HepG2 (cell line): ENCODE data around the gene PHKB. TPM values are rescaled to one million over a fixed set of nuclear protein-coding genes. Genes with fewer than 3 reads are reported as not detected.

Source experiments
- ETV5 ChIP-seq: IDR thresholded peaks from 2 replicates; pipeline ENCODE4 v1.6.1; 2018; ENCODE audit warnings: missing biosample characterization, missing genetic modification reagents, inconsistent platforms, borderline replicate concordance
- KLF13 ChIP-seq: sonication (generic); formaldehyde crosslinking; IDR thresholded peaks from 2 replicates; pipeline ENCODE4 v1.4.0; 2020; ENCODE audit warnings: mild to moderate bottlenecking, missing genetic modification reagents
- PHF21A ChIP-seq: sonication (generic); formaldehyde crosslinking; IDR thresholded peaks from 2 replicates; pipeline ENCODE4 v1.5.0; 2020; ENCODE audit warnings: mild to moderate bottlenecking, missing genetic modification reagents
- RBM39 ChIP-seq: fragments of 200-400 bp; formaldehyde crosslinking; IDR thresholded peaks from one replicate; pipeline ENCODE4 v1.6.1; 2018; ENCODE audit warnings: antibody characterized with exemption, mild to moderate bottlenecking, low read depth, low read length; ENCODE audit not compliant: poor library complexity, severe bottlenecking
- SALL2 ChIP-seq: sonication (generic); formaldehyde crosslinking; IDR thresholded peaks from 2 replicates; pipeline ENCODE4 v1.8.1; 2023; ENCODE audit warnings: mild to moderate bottlenecking, missing genetic modification reagents, inconsistent platforms
- SP2 ChIP-seq: sonication (generic); formaldehyde crosslinking; IDR thresholded peaks from 2 replicates; pipeline ENCODE4 v1.5.1; 2020; ENCODE audit warnings: mild to moderate bottlenecking, missing genetic modification reagents
- TMF1 ChIP-seq: sonication (generic); formaldehyde crosslinking; IDR thresholded peaks from 2 replicates; pipeline ENCODE4 v1.8.1; 2022; ENCODE audit warnings: low read depth, missing genetic modification reagents
- WIZ ChIP-seq: sonication (generic); formaldehyde crosslinking; IDR thresholded peaks from 2 replicates; pipeline ENCODE4 v1.5.1; 2020; ENCODE audit warnings: mild to moderate bottlenecking, missing genetic modification reagents
- YEATS2 ChIP-seq: sonication (generic); formaldehyde crosslinking; IDR thresholded peaks from 2 replicates; pipeline ENCODE4 v1.4.0; 2020; ENCODE audit warnings: missing genetic modification reagents, borderline replicate concordance
- ZNF562 ChIP-seq: sonication (generic); formaldehyde crosslinking; IDR thresholded peaks from 2 replicates; pipeline ENCODE4 v1.8.0; 2022; ENCODE audit warnings: missing genetic modification reagents, borderline replicate concordance
- ZNF639 ChIP-seq: conservative IDR thresholded peaks from 2 replicates; pipeline ENCODE4 v1.6.1; 2018; ENCODE audit warnings: missing genetic modification reagents
- ZNF775 ChIP-seq: sonication (generic); formaldehyde crosslinking; IDR thresholded peaks from 2 replicates; pipeline ENCODE4 v1.4.0; 2020; ENCODE audit warnings: missing genetic modification reagents, mild to moderate bottlenecking, moderate library complexity, borderline replicate concordance
- ZNF878 ChIP-seq: sonication (generic); formaldehyde crosslinking; IDR thresholded peaks from 2 replicates; pipeline ENCODE4 v1.8.1; 2023; ENCODE audit warnings: mild to moderate bottlenecking, missing genetic modification reagents, moderate library complexity
- polyA plus RNA-seq, 8 experiments: library from polyadenylated mRNA; depleted of rRNA in 3 of 8; stranded (reverse) in 7 of 8; unstranded in 1 of 8; fragments of >200 nt; fragmentation: Illumina TruSeq in 4 of 8; extraction: Trizol in 4 of 8; gene quantifications; 2 replicates each; pipeline versions ENCODE4 v1.2.1 to v1.2.3, GENCODE V29; 2011 to 2016; ENCODE audit warnings: low read depth in 4 of 8, missing spikeins in 1 of 8, mixed read lengths in 1 of 8; ENCODE audit not compliant: insufficient read depth in 1 of 8
- total RNA-seq, 5 experiments: library from RNA; depleted of rRNA; stranded (reverse); fragments of >200 nt; fragmentation: Illumina TruSeq; extraction: Trizol; gene quantifications; 2 replicates each; pipeline ENCODE4 v1.2.3, GENCODE V29; 2016; ENCODE audit warnings: low read depth in 1 of 5
- TF ChIP-seq, protein P1 (sequence below): sonication (generic); formaldehyde crosslinking; IDR thresholded peaks from 2 replicates; pipeline ENCODE4 v1.5.1; 2020; ENCODE audit warnings: missing genetic modification reagents, mild to moderate bottlenecking, borderline replicate concordance
- TF ChIP-seq, protein P2 (sequence below): sonication (generic); formaldehyde crosslinking; IDR thresholded peaks from 2 replicates; pipeline ENCODE4 v1.8.0; 2022; ENCODE audit warnings: mild to moderate bottlenecking, missing genetic modification reagents, moderate library complexity
- TF ChIP-seq, protein P3 (sequence below): sonication (generic); formaldehyde crosslinking; IDR thresholded peaks from 2 replicates; pipeline ENCODE4 v1.9.0; 2022; ENCODE audit warnings: low read depth, missing genetic modification reagents

The PHKB gene
- total and polyA plus RNA-seq, 2 of the 13 experiments (the other 11 are each of a cell fraction or from before 2014, with no cell fraction given) = 66.0 to 80.8 TPM

DNA sequence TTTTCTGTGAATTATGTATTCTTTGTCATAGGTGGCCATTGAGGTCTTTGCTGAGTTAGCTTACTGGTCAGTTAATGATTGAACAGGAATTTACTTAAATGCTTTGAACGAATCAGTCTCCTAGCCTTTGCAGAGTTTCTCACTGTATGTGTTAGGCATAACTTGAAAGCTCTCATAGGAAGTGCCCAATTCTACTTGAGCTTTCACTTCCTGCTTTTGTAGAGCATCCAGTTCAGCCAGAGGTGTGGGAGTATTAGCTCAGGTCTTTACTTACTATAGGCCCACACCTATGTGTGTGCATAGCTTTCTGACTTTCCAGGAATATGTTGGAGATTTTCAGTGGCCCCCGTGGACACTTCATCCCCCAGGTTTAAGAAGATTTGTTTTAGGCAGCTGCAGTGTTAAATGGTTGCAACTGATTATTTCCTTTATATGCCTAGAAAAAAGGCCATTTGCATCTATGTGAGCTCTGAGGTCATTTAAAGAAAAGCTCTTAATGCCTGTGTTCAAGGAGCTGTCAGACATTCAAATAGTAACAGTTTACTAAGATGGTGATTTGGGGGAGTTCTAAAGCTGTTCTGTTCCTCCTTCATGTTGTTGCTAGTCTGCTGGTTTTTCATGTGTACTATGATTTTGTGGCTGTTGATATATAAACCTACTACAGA is 62.3 kb downstream of the PHKB start (continued):
- no peak for TF ChIP-seq RBM39
- no peak for TF ChIP-seq TMF1 (CRISPR knock-in tag)
- 0 out of 2 replicates have a peak, but pooled peaks have one; percentile 22 for TF ChIP-seq WIZ (CRISPR knock-in tag)
- TF ChIP-seq, protein P1, sequence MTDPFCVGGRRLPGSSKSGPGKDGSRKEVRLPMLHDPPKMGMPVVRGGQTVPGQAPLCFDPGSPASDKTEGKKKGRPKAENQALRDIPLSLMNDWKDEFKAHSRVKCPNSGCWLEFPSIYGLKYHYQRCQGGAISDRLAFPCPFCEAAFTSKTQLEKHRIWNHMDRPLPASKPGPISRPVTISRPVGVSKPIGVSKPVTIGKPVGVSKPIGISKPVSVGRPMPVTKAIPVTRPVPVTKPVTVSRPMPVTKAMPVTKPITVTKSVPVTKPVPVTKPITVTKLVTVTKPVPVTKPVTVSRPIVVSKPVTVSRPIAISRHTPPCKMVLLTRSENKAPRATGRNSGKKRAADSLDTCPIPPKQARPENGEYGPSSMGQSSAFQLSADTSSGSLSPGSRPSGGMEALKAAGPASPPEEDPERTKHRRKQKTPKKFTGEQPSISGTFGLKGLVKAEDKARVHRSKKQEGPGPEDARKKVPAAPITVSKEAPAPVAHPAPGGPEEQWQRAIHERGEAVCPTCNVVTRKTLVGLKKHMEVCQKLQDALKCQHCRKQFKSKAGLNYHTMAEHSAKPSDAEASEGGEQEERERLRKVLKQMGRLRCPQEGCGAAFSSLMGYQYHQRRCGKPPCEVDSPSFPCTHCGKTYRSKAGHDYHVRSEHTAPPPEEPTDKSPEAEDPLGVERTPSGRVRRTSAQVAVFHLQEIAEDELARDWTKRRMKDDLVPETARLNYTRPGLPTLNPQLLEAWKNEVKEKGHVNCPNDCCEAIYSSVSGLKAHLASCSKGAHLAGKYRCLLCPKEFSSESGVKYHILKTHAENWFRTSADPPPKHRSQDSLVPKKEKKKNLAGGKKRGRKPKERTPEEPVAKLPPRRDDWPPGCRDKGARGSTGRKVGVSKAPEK (CRISPR knock-in tag) = no peak
- no peak for TF ChIP-seq KLF13 (CRISPR knock-in tag)
- TF ChIP-seq YEATS2 = peak; percentile 48; the same call in 1 of the 2 replicates
- TF ChIP-seq PHF21A (CRISPR knock-in tag) = peak; percentile 29; the same call in 1 of the 2 replicates
- TF ChIP-seq ETV5 (CRISPR knock-in tag) = peak; percentile 84; the same call in 1 of the 2 replicates
- TF ChIP-seq SALL2 (CRISPR knock-in tag) = no peak
- no peak for TF ChIP-seq ZNF639 (CRISPR knock-in tag)
- TF ChIP-seq ZNF562 (CRISPR knock-in tag) = no peak
- TF ChIP-seq ZNF775 (CRISPR knock-in tag) = no peak
- TF ChIP-seq SP2 (CRISPR knock-in tag) = no peak
- TF ChIP-seq, protein P2, sequence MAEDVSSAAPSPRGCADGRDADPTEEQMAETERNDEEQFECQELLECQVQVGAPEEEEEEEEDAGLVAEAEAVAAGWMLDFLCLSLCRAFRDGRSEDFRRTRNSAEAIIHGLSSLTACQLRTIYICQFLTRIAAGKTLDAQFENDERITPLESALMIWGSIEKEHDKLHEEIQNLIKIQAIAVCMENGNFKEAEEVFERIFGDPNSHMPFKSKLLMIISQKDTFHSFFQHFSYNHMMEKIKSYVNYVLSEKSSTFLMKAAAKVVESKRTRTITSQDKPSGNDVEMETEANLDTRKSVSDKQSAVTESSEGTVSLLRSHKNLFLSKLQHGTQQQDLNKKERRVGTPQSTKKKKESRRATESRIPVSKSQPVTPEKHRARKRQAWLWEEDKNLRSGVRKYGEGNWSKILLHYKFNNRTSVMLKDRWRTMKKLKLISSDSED (CRISPR knock-in tag) = no peak
- TF ChIP-seq, protein P3, sequence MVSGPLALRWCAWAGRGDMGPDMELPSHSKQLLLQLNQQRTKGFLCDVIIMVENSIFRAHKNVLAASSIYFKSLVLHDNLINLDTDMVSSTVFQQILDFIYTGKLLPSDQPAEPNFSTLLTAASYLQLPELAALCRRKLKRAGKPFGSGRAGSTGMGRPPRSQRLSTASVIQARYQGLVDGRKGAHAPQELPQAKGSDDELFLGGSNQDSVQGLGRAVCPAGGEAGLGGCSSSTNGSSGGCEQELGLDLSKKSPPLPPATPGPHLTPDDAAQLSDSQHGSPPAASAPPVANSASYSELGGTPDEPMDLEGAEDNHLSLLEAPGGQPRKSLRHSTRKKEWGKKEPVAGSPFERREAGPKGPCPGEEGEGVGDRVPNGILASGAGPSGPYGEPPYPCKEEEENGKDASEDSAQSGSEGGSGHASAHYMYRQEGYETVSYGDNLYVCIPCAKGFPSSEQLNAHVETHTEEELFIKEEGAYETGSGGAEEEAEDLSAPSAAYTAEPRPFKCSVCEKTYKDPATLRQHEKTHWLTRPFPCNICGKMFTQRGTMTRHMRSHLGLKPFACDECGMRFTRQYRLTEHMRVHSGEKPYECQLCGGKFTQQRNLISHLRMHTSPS = no peak
- 0 out of 2 replicates have a peak, but pooled peaks have one; percentile 56 for TF ChIP-seq ZNF878
